PC-3 (cell line): Measurements from ENCODE around the gene ADAM12.

ENCODE experiments used
- EZH2 ChIP-seq: fragments of 300-600 bp; sonication (generic); IDR thresholded peaks from one replicate; pipeline ENCODE4 v1.6.1; 2017; ENCODE audit warnings: antibody characterized with exemption, mild to moderate bottlenecking, low read length; ENCODE audit not compliant: unreplicated experiment
- EZH2phosphoT487 ChIP-seq: fragments of 300-600 bp; sonication (generic); IDR thresholded peaks from 2 replicates; pipeline ENCODE4 v1.6.1; 2018; ENCODE audit warnings: mild to moderate bottlenecking, antibody characterized with exemption, low read length, borderline replicate concordance
- TF ChIP-seq, protein P1 (sequence below): fragments of 300-600 bp; sonication (generic); conservative IDR thresholded peaks from 2 replicates; pipeline ENCODE4 v1.5.1; 2017; ENCODE audit warnings: antibody characterized with exemption, low read depth, mild to moderate bottlenecking, low read length

DNA sequence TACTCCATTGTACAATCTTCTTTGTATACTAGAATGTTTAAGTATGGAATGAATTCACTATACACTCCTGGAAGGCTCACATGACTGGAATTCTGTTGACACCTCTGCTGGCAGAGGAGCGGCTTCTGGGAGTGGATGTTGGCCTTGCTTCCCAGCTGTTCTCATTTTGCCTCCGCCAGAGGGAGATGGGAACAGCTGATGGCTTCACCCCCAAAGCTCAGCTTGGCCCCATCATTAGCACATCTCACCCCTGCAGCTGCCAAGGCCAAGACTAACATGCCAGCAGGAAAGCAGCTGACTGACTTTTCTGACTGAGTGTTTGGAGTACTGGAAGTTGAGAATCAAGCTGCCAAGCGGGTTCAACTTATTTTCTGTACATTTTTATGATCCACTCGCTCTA, 15.1 kb downstream of the ADAM12 start:
- TF ChIP-seq, protein P1, sequence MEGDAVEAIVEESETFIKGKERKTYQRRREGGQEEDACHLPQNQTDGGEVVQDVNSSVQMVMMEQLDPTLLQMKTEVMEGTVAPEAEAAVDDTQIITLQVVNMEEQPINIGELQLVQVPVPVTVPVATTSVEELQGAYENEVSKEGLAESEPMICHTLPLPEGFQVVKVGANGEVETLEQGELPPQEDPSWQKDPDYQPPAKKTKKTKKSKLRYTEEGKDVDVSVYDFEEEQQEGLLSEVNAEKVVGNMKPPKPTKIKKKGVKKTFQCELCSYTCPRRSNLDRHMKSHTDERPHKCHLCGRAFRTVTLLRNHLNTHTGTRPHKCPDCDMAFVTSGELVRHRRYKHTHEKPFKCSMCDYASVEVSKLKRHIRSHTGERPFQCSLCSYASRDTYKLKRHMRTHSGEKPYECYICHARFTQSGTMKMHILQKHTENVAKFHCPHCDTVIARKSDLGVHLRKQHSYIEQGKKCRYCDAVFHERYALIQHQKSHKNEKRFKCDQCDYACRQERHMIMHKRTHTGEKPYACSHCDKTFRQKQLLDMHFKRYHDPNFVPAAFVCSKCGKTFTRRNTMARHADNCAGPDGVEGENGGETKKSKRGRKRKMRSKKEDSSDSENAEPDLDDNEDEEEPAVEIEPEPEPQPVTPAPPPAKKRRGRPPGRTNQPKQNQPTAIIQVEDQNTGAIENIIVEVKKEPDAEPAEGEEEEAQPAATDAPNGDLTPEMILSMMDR = no peak
- TF ChIP-seq EZH2phosphoT487 (no peak), EZH2 (no peak)
